Measurements from ENCODE around the gene STUB1. TPM values are rescaled to one million over a fixed set of nuclear protein-coding genes. Genes with fewer than 3 reads are reported as not detected.

Gene STUB1
- total RNA-seq, 1 experiment from 2014 or later = 102 TPM

DNA sequence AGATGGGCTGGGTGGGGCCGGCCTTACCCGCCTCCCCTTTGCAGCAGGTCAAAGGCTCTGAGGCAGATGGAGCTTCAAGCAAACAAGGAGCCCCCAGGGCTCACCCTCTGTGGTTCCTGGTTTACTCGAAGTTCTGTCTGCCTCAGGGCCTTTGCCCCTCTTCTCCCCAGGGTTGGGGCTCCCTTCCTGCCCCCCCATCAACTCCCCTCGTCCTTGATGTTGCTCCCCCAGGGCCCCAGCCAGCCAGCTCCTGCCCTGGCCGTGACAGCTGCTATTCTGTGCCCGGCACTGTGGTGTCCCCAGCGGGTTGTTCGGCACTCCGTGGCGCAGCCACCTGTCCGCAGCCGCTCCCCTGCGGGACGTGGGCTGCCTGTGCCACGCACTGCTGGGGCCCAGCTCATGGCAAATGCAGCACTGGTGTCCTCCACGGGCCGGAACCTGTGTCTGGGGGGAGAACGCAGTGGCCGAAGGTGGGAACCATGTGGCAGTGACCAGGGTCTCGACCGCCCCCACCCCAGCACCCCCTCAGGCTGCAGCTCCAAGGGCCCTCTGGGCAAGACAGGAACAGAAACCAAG, 30.4 kb downstream of the STUB1 start:
- no CpG with 5 or more reads among the region's 21 CpGs for WGBS (ENCODE audit: extremely low coverage, insufficient read length, low lambda C conversion rate)

More for the DNA sequence above, 30.4 kb downstream of the STUB1 start:
- no peak overlapping the region for H3K23ac ChIP-seq (ENCODE audit: insufficient read length, low read depth, low read length)
- Mint-ChIP-seq H3K27ac (no peak overlapping the region), H3K27me3 (ENCODE audit: low read depth) (peaks cover 77% of the 10 kb centered on the region), H3K9me3 (peaks cover 0 to 2% of the 10 kb centered on the region in 2 experiments; a peak in 2 of 5 replicates), H3K4me3 (no peak overlapping the region), H3K36me3 (ENCODE audit: insufficient read depth in 1 of 3, low read depth in 3 of 3) (no peaks in the 10 kb centered on the region), H3K4me1 (peaks cover 3 to 10% of the 10 kb centered on the region in 2 experiments; a peak in 3 of 4 replicates)
- no peak overlapping the region for H3T11ph ChIP-seq (ENCODE audit: low read length)
- H4K91ac ChIP-seq (ENCODE audit: insufficient read length, low read depth, low read length) = no peak overlapping the region
- H2BK20ac ChIP-seq (ENCODE audit: low read depth, low read length, poor library complexity, severe bottlenecking) = no peak overlapping the region
- H3K79me1 ChIP-seq (ENCODE audit: insufficient read depth, low read depth, low read length, poor library complexity, severe bottlenecking) = no peaks in the 10 kb centered on the region
- H2AK5ac ChIP-seq (ENCODE audit: insufficient read length, low read length) = no peak overlapping the region
- H3K23me2 ChIP-seq (ENCODE audit: insufficient read length, low read depth, low read length, poor library complexity, severe bottlenecking) = peaks cover 8% of the 10 kb centered on the region
- H4K8ac ChIP-seq (replicated peaks; ENCODE audit: insufficient read length, low read depth, low read length) = no peak overlapping the region
- no peaks in the 10 kb centered on the region for H3K9me3 ChIP-seq (ENCODE audit: control insufficient read depth, low read depth, low read length)
- no peak overlapping the region for H2BK15ac ChIP-seq (ENCODE audit: low read depth, low read length)
- H3K9ac ChIP-seq (ENCODE audit: extremely low read depth, insufficient read length, low read length) = no peak overlapping the region
- no peak overlapping the region for H2AFZ ChIP-seq (ENCODE audit: low read length)
- H3K4me1 ChIP-seq (ENCODE audit: insufficient read depth, low read length) = no peaks in the 10 kb centered on the region
- no peak overlapping the region for H2BK12ac ChIP-seq (ENCODE audit: insufficient read length, low read depth, low read length)
- H3K79me2 ChIP-seq (ENCODE audit: insufficient read depth, low read length) = no peaks in the 10 kb centered on the region
- H3K4me2 ChIP-seq (ENCODE audit: insufficient read depth, insufficient read length, low read length) = no peak overlapping the region
- H3K18ac ChIP-seq (ENCODE audit: insufficient read length, low read depth, low read length) = no peak overlapping the region
- H3K27me3 ChIP-seq (ENCODE audit: insufficient read depth, low read length) = peaks cover 21% of the 10 kb centered on the region; the same call in 1 of the 2 replicates
- no peaks in the 10 kb centered on the region for H4K20me1 ChIP-seq (ENCODE audit: control insufficient read depth, insufficient read depth, insufficient read length)
- H4K5ac ChIP-seq (ENCODE audit: insufficient read length, low read depth, low read length) = no peak overlapping the region
- DNase-seq = no peak
- H3K56ac ChIP-seq (ENCODE audit: insufficient read length, low read depth, low read length) = no peak overlapping the region
- no peak overlapping the region for H3K4ac ChIP-seq (ENCODE audit: low read depth, low read length)
- H3K27ac ChIP-seq (ENCODE audit: insufficient read length, low read depth, low read length) = no peak overlapping the region
- no peak overlapping the region for H3K14ac ChIP-seq (ENCODE audit: insufficient read depth, low read length)
- TF ChIP-seq, protein P1, sequence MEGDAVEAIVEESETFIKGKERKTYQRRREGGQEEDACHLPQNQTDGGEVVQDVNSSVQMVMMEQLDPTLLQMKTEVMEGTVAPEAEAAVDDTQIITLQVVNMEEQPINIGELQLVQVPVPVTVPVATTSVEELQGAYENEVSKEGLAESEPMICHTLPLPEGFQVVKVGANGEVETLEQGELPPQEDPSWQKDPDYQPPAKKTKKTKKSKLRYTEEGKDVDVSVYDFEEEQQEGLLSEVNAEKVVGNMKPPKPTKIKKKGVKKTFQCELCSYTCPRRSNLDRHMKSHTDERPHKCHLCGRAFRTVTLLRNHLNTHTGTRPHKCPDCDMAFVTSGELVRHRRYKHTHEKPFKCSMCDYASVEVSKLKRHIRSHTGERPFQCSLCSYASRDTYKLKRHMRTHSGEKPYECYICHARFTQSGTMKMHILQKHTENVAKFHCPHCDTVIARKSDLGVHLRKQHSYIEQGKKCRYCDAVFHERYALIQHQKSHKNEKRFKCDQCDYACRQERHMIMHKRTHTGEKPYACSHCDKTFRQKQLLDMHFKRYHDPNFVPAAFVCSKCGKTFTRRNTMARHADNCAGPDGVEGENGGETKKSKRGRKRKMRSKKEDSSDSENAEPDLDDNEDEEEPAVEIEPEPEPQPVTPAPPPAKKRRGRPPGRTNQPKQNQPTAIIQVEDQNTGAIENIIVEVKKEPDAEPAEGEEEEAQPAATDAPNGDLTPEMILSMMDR (conservative IDR thresholded peaks at IDR 0.05) = no peak
- H2BK5ac ChIP-seq (ENCODE audit: insufficient read length, low read length) = no peak overlapping the region
- no peak overlapping the region for H2BK120ac ChIP-seq (ENCODE audit: low read depth, low read length, poor library complexity, severe bottlenecking)

All from H9 (cell line).